Mesendoderm (in vitro differentiated cells): Measurements from ENCODE around the gene S100A3.
A peak's percentile ranks its signal among the peaks of the same experiment; 100 is the strongest.

Experiments
- DNase-seq: peaks from one replicate; pipeline ENCODE4 v3.0.0; 2013
- H2AK5ac ChIP-seq: 2 replicates; pipeline ENCODE4 v1.6.1; 2013; ENCODE audit warnings: low read length, inconsistent platforms
- H2BK120ac ChIP-seq: 2 replicates; pipeline ENCODE4 v1.6.1; 2013; ENCODE audit warnings: low read depth, mild to moderate bottlenecking, low read length, moderate library complexity, mixed read lengths
- H2BK15ac ChIP-seq: replicated peaks from 2 replicates; pipeline ENCODE4 v1.6.1; 2013; ENCODE audit warnings: low read depth, mild to moderate bottlenecking, moderate library complexity
- H2BK5ac ChIP-seq: 2 replicates; pipeline ENCODE4 v1.6.1; 2013; ENCODE audit warnings: low read length, inconsistent platforms
- H3K18ac ChIP-seq: 2 replicates; pipeline ENCODE4 v1.6.1; 2013; ENCODE audit warnings: mild to moderate bottlenecking, low read length, mixed read lengths
- H3K23ac ChIP-seq: one replicate; pipeline ENCODE4 v1.6.1; 2013; ENCODE audit warnings: low read length
- H3K27ac ChIP-seq: 2 replicates; pipeline ENCODE4 v1.5.1; 2013; ENCODE audit warnings: low read depth, mild to moderate bottlenecking, inconsistent platforms, low read length, moderate library complexity
- H3K27me3 ChIP-seq: 2 replicates; pipeline ENCODE4 v1.6.1; 2013; ENCODE audit warnings: low read length, control low read depth, mild to moderate bottlenecking, inconsistent platforms; ENCODE audit not compliant: insufficient read depth, poor library complexity
- H3K36me3 ChIP-seq: 2 replicates; pipeline ENCODE4 v1.6.1; 2013; ENCODE audit warnings: low read length, inconsistent platforms; ENCODE audit not compliant: control insufficient read depth, insufficient read depth
- H3K4ac ChIP-seq: one replicate; pipeline ENCODE4 v1.6.1; 2013; ENCODE audit warnings: low read depth, mild to moderate bottlenecking, low read length, moderate library complexity
- H3K4me1 ChIP-seq: 2 replicates; pipeline ENCODE4 v1.6.1; 2013; ENCODE audit warnings: low read depth, low read length, inconsistent platforms; ENCODE audit not compliant: control insufficient read depth
- H3K4me2 ChIP-seq: 2 replicates; pipeline ENCODE4 v1.6.1; 2013; ENCODE audit warnings: low read length
- H3K4me3 ChIP-seq: 2 replicates; pipeline ENCODE4 v1.5.1; 2013; ENCODE audit warnings: mild to moderate bottlenecking, low read length
- H3K56ac ChIP-seq: one replicate; pipeline ENCODE4 v1.6.1; 2013; ENCODE audit warnings: low read length
- H3K79me1 ChIP-seq: 2 replicates; pipeline ENCODE4 v1.6.1; 2013; ENCODE audit warnings: low read length, inconsistent platforms
- H3K79me2 ChIP-seq: 2 replicates; pipeline ENCODE4 v1.6.1; 2013; ENCODE audit warnings: mild to moderate bottlenecking, low read length; ENCODE audit not compliant: control insufficient read depth, insufficient read depth
- H3K9ac ChIP-seq: 2 replicates; pipeline ENCODE4 v1.6.1; 2013; ENCODE audit warnings: low read length, inconsistent platforms
- H4K5ac ChIP-seq: one replicate; pipeline ENCODE4 v1.6.1; 2013; ENCODE audit warnings: low read length
- H4K8ac ChIP-seq: one replicate; pipeline ENCODE4 v1.6.1; 2013; ENCODE audit warnings: low read depth, mild to moderate bottlenecking, control low read depth, low read length, moderate library complexity
- WGBS: extraction: QIAGEN DNeasy Blood & Tissue Kit; methylation state at CpG from one replicate; pipeline ENCODE4 v1.1.7; 2013; ENCODE audit warnings: low lambda C conversion rate, missing lambda C conversion rate; ENCODE audit not compliant: insufficient coverage; ENCODE audit errors: extremely low coverage; 5-methylcytosine and 5-hydroxymethylcytosine counted together

S100A3 gene

GRCh38 chr1:153549741-153550397 is 811 bp upstream of the S100A3 start:
- Histone ChIP-seq H3K4me1 (peaks cover 8% of the 10 kb centered on the region), H3K27ac (no peak overlapping the region), H3K23ac (no peak overlapping the region), H3K27me3 (no peaks in the 10 kb centered on the region), H3K9ac (no peak overlapping the region), H3K36me3 (no peaks in the 10 kb centered on the region), H2BK120ac (no peak overlapping the region), H4K5ac (no peak overlapping the region), H3K56ac (no peak overlapping the region), H2BK15ac (no peak overlapping the region), H3K18ac (no peak overlapping the region), H3K4ac (no peak overlapping the region), H3K4me2 (no peak overlapping the region), H3K79me1 (no peaks in the 10 kb centered on the region), H3K79me2 (no peaks in the 10 kb centered on the region), H2AK5ac (no peak overlapping the region), H2BK5ac (no peak overlapping the region), H3K4me3 (no peak overlapping the region), H4K8ac (no peak overlapping the region)
- DNase-seq: no peak
- WGBS: no CpG with 5 or more reads among the region's 6 CpGs

DNA sequence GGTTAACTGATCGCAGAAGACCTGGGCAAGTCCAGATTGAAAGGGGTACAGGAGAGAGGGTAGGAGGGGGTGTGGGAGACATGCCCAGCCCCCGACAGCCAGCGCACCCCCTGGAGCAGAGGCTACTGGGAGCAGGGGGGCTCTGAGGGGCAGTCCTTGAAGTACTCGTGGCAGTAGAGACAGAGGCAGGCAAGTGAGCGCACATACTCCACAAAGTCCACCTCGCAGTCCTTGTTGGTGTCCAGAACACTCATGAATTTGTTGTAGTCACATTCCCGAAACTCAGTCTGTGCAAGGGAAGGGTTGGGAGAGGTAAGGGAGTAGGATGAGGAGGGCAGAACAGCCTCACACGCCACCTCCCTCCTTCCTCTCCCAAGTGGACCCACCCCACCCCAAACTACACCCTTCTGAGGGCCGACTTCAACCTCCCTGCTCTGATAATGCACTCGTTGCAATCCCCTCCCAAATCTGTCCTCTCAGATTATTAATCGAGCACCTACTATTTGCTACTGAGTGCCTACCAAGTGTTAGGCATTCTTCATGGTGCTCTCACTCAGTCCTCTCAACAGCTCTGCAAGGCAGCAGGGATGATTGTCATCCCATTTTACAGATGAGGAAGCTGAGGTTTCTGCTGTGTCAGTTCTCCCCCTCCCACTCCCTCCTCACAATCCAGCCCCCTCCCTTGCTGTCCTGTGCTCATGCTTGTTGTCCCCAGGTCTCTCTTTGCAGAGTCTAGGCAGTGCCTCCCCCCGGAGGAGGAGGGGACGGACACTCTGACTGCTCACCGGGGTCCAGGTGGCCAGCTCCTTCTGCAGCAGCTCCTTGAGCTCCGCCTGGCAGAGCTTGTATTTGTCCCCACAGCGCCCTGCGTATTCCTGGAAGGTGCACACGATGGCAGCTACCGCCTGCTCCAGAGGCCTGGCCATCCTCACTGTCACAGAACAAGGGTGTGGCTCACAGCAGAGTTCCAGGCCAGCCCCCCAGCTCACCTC is 1.2 kb downstream of the S100A3 start:
- H3K18ac ChIP-seq: no peak overlapping the region
- no peaks in the 10 kb centered on the region for H3K36me3 ChIP-seq
- H3K27me3 ChIP-seq: no peaks in the 10 kb centered on the region
- no peak overlapping the region for H2AK5ac ChIP-seq
- no peak overlapping the region for H3K27ac ChIP-seq
- peak overlapping the region; percentile 68 for H3K56ac ChIP-seq
- no peak overlapping the region for H2BK5ac ChIP-seq
- no CpG with 5 or more reads among the region's 19 CpGs for WGBS
- H2BK15ac ChIP-seq: no peak overlapping the region
- no peak for DNase-seq
- H3K4me3 ChIP-seq: no peak overlapping the region
- H3K4me1 ChIP-seq: peaks cover 12% of the 10 kb centered on the region
- no peak overlapping the region for H3K4ac ChIP-seq
- no peak overlapping the region for H2BK120ac ChIP-seq
- no peaks in the 10 kb centered on the region for H3K79me1 ChIP-seq
- H4K5ac ChIP-seq: no peak overlapping the region
- H3K4me2 ChIP-seq: no peak overlapping the region
- H3K9ac ChIP-seq: no peak overlapping the region
- no peak overlapping the region for H3K23ac ChIP-seq
- no peaks in the 10 kb centered on the region for H3K79me2 ChIP-seq
- no peak overlapping the region for H4K8ac ChIP-seq

- Histone ChIP-seq H3K9ac (no peak overlapping the region), H3K4me1 (peaks cover 12% of the 10 kb centered on the region)
- WGBS: no CpG with 5 or more reads among the region's 14 CpGs
Measured at GRCh38 chr1:153546796-153547559, 2.1 kb downstream of the S100A3 start.

DNA sequence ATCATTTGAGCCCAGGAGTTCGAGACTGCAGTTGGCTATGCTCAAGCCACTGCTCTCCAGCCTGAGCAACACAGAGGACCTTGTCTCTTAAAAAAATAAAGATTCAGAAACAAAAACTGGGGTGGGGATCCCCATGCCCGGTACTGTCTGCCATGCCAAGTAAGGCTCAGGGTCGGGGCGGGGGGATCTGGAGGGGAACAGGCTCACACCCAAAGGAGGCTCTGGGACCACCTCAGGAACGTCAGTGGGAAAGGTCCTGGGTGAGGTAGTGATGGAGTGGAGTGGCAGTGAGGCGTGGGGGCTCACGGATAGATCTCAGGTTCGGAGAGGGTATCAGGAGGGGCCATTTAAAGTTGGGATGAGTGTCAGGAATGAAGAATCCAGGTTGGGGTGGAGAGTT is 2.7 kb downstream of the S100A3 start:
- Histone ChIP-seq H3K4me3 (no peak overlapping the region), H4K5ac (no peak overlapping the region), H4K8ac (no peak overlapping the region), H2AK5ac (no peak overlapping the region), H2BK15ac (no peak overlapping the region), H3K23ac (no peak overlapping the region), H3K36me3 (no peaks in the 10 kb centered on the region), H2BK5ac (no peak overlapping the region), H3K4ac (no peak overlapping the region), H3K4me2 (no peak overlapping the region), H2BK120ac (no peak overlapping the region), H3K4me1 (peaks cover 12% of the 10 kb centered on the region), H3K79me2 (no peaks in the 10 kb centered on the region), H3K79me1 (no peaks in the 10 kb centered on the region), H3K27ac (no peak overlapping the region), H3K9ac (no peak overlapping the region), H3K27me3 (no peaks in the 10 kb centered on the region), H3K56ac (peak overlapping the region; percentile 9), H3K18ac (no peak overlapping the region)
- no CpG with 5 or more reads among the region's 8 CpGs for WGBS
- no peak for DNase-seq

More at GRCh38 chr1:153546796-153547559, 2.1 kb downstream of the S100A3 start:
- no peak for DNase-seq
- no peak overlapping the region for H4K8ac ChIP-seq
- H3K27me3 ChIP-seq: no peaks in the 10 kb centered on the region
- no peak overlapping the region for H3K23ac ChIP-seq
- H2BK15ac ChIP-seq: no peak overlapping the region
- H2AK5ac ChIP-seq: no peak overlapping the region
- no peak overlapping the region for H3K4me2 ChIP-seq
- no peaks in the 10 kb centered on the region for H3K36me3 ChIP-seq
- H3K4me3 ChIP-seq: no peak overlapping the region
- no peak overlapping the region for H4K5ac ChIP-seq
- no peaks in the 10 kb centered on the region for H3K79me1 ChIP-seq
- no peak overlapping the region for H3K18ac ChIP-seq
- H3K56ac ChIP-seq: peak overlapping the region; percentile 68
- H3K27ac ChIP-seq: no peak overlapping the region
- no peak overlapping the region for H3K4ac ChIP-seq
- H2BK120ac ChIP-seq: no peak overlapping the region
- no peaks in the 10 kb centered on the region for H3K79me2 ChIP-seq
- H2BK5ac ChIP-seq: no peak overlapping the region

- Histone ChIP-seq H3K27me3 (no peaks in the 10 kb centered on the region), H3K4me1 (peaks cover 9% of the 10 kb centered on the region)
Measured at GRCh38 chr1:153545067-153546055, 3.7 kb downstream of the S100A3 start, which contains the start of gene S100A4. TSS of gene S100A4 (minus strand) at chr1:153545806. CDS start at chr1:153544794, 1,012 bp downstream.

More at GRCh38 chr1:153545067-153546055, 3.7 kb downstream of the S100A3 start, which contains the start of gene S100A4:
- H2BK15ac ChIP-seq: no peak within 1 kb of the TSS
- H2BK120ac ChIP-seq: no peak within 1 kb of the TSS
- WGBS: no CpG with 5 or more reads among the region's 19 CpGs
- no peaks in the 10 kb centered on the region for H3K36me3 ChIP-seq
- H4K8ac ChIP-seq: no peak within 1 kb of the TSS
- peak within 1 kb of the TSS; percentile 61 for H3K27ac ChIP-seq
- no peak within 1 kb of the TSS for H3K4me3 ChIP-seq
- H3K9ac ChIP-seq: peak within 1 kb of the TSS; percentile 79
- H2AK5ac ChIP-seq: peak within 1 kb of the TSS; percentile 97
- peak within 1 kb of the TSS; percentile 96 for H3K56ac ChIP-seq
- peak; percentile 98 for DNase-seq
- H4K5ac ChIP-seq: peak within 1 kb of the TSS; percentile 96
- no peaks in the 10 kb centered on the region for H3K79me2 ChIP-seq
- H2BK5ac ChIP-seq: peak within 1 kb of the TSS; percentile 91
- peak within 1 kb of the TSS; percentile 57 for H3K18ac ChIP-seq
- peak within 1 kb of the TSS; percentile 19 for H3K4ac ChIP-seq
- H3K4me2 ChIP-seq: peak within 1 kb of the TSS; percentile 45
- peak within 1 kb of the TSS; percentile 72 for H3K23ac ChIP-seq
- no peaks in the 10 kb centered on the region for H3K79me1 ChIP-seq
